ENCODE data around the gene DMXL1.

The DMXL1 gene

GRCh38 chr5:119070828-119071560 is at the start of gene DMXL1 (continued):
- TF ChIP-seq ZSCAN4 (tag by site-specific recombination; IDR thresholded peaks at IDR 0.05) (peak; percentile 11; the same call in 1 of the 2 replicates), ZNF2 (tag by site-specific recombination; IDR thresholded peaks at IDR 0.05) (peak; percentile 55), PRDM4 (tag by site-specific recombination; IDR thresholded peaks at IDR 0.05) (no peak), ZNF610 (tag by site-specific recombination; IDR thresholded peaks at IDR 0.05; ENCODE audit: borderline replicate concordance) (peak; percentile 81; the same call in 1 of the 2 replicates), TSHZ1 (tag by site-specific recombination; IDR thresholded peaks at IDR 0.05; ENCODE audit: borderline replicate concordance) (peak; percentile 66; the same call in 1 of the 2 replicates), SCRT1 (tag by site-specific recombination; IDR thresholded peaks at IDR 0.05; ENCODE audit: borderline replicate concordance) (peak; percentile 55; the same call in 1 of the 2 replicates), ZNF561 (tag by site-specific recombination; IDR thresholded peaks at IDR 0.05; ENCODE audit: borderline replicate concordance) (peak; percentile 74; the same call in 1 of the 2 replicates), ZNF23 (tag by site-specific recombination; IDR thresholded peaks at IDR 0.05; ENCODE audit: borderline replicate concordance) (no peak), KLF8 (tag by site-specific recombination; IDR thresholded peaks at IDR 0.05) (peak; percentile 95), ZNF24 (tag by site-specific recombination; IDR thresholded peaks at IDR 0.05) (0 out of 2 replicates have a peak, but pooled peaks have one; percentile 42), ZNF148 (tag by site-specific recombination; IDR thresholded peaks at IDR 0.05; ENCODE audit: borderline replicate concordance) (no peak), PRDM2 (tag by site-specific recombination; IDR thresholded peaks at IDR 0.05; ENCODE audit: borderline replicate concordance) (no peak), ZSCAN5A (tag by site-specific recombination; IDR thresholded peaks at IDR 0.05) (peak; percentile 93), ZNF169 (tag by site-specific recombination; IDR thresholded peaks at IDR 0.05) (no peak), ZNF140 (tag by site-specific recombination; IDR thresholded peaks at IDR 0.05) (no peak), ZNF639 (tag by site-specific recombination; IDR thresholded peaks at IDR 0.05) (no peak), ZNF544 (tag by site-specific recombination; IDR thresholded peaks at IDR 0.05) (no peak)

All from HEK293 (cell line).